ENCODE data around the gene ICE1. TPM values are rescaled to one million over a fixed set of nuclear protein-coding genes. Genes with fewer than 3 reads are reported as not detected.

The ICE1 gene
- total RNA-seq, 1 donor from 2014 or later, result 17.5 TPM

GRCh38 chr5:5494489-5495402, 72.3 kb downstream of the ICE1 start:
- no peak for TF ChIP-seq CTCF (IDR thresholded peaks at IDR 0.05; ENCODE audit: borderline replicate concordance)
- Histone ChIP-seq H3K36me3 (peaks cover 7% of the 10 kb centered on the region), H3K27ac (replicated peaks) (no peak overlapping the region), H3K4me3 (peak overlapping the region; percentile 56), H3K27me3 (ENCODE audit: low read depth) (peaks cover 5% of the 10 kb centered on the region), H3K4me1 (peaks cover 22% of the 10 kb centered on the region), H3K9me3 (replicated peaks) (no peaks in the 10 kb centered on the region)
- intact Hi-C loops (cut with micrococcal nuclease), result no loop called here
- peak; percentile 72 for DNase-seq

GRCh38 chr5:5497152-5497788, 74.8 kb downstream of the ICE1 start:
- H3K27me3 ChIP-seq (ENCODE audit: low read depth), result peaks cover 5% of the 10 kb centered on the region
- H3K9me3 ChIP-seq (replicated peaks), result no peaks in the 10 kb centered on the region
- no peaks in the 10 kb centered on the region for H3K36me3 ChIP-seq
- no peak overlapping the region for H3K27ac ChIP-seq (replicated peaks)
- DNase-seq, result peak; percentile 34
- no peak overlapping the region for H3K4me3 ChIP-seq
- TF ChIP-seq CTCF (IDR thresholded peaks at IDR 0.05; ENCODE audit: borderline replicate concordance), result peak; percentile 82
- H3K4me1 ChIP-seq, result peaks cover 22% of the 10 kb centered on the region
- intact Hi-C loops (cut with micrococcal nuclease), result no loop called here

DNA sequence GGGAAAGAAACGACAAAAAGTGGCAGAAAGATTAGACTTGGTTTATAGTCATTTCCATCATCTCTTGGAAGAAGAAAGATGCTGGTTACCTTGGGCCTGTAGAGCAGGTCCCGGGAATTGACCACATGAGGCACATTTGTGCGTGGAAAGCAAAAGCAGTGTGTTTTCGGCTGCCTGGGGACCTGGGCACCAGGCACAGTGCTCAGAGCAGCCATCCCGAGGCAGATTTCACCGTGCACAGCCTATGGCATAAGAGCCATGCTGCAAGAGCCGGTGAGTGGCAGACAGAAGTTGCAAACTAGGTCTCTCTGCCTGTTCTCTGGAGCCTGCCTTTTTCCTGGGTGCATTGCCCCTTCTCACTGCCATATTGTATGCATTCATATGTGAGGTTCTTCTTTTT, 77.0 kb downstream of the ICE1 start:
- Histone ChIP-seq H3K9me3 (replicated peaks) (peaks cover 12% of the 10 kb centered on the region), H3K36me3 (no peaks in the 10 kb centered on the region), H3K4me3 (no peak overlapping the region), H3K27ac (replicated peaks) (no peak overlapping the region), H3K27me3 (ENCODE audit: low read depth) (peaks cover 9% of the 10 kb centered on the region), H3K4me1 (peaks cover 11% of the 10 kb centered on the region)
- intact Hi-C loops (cut with micrococcal nuclease), result no loop called here
- no peak for TF ChIP-seq CTCF (IDR thresholded peaks at IDR 0.05; ENCODE audit: borderline replicate concordance)
- no peak for DNase-seq

- H3K36me3 ChIP-seq, result no peaks in the 10 kb centered on the region
- peaks cover 17% of the 10 kb centered on the region for H3K9me3 ChIP-seq (replicated peaks)
- H3K27ac ChIP-seq (replicated peaks), result no peak overlapping the region
- intact Hi-C loops (cut with micrococcal nuclease), result no loop called here
- no peaks in the 10 kb centered on the region for H3K4me1 ChIP-seq
- no peak overlapping the region for H3K4me3 ChIP-seq
- DNase-seq, result no peak
- TF ChIP-seq CTCF (IDR thresholded peaks at IDR 0.05; ENCODE audit: borderline replicate concordance), result no peak
- peaks cover 7% of the 10 kb centered on the region for H3K27me3 ChIP-seq (ENCODE audit: low read depth)
Observed at GRCh38 chr5:5504325-5504724, 81.8 kb downstream of the ICE1 start.

- no peak overlapping the region for H3K4me3 ChIP-seq
- H3K4me1 ChIP-seq, result no peaks in the 10 kb centered on the region
- peaks cover 17% of the 10 kb centered on the region for H3K9me3 ChIP-seq (replicated peaks)
- no peaks in the 10 kb centered on the region for H3K36me3 ChIP-seq
- no peak for DNase-seq
- intact Hi-C loops (cut with micrococcal nuclease), result no loop called here
- TF ChIP-seq CTCF (IDR thresholded peaks at IDR 0.05; ENCODE audit: borderline replicate concordance), result no peak
- H3K27me3 ChIP-seq (ENCODE audit: low read depth), result peaks cover 12% of the 10 kb centered on the region
- no peak overlapping the region for H3K27ac ChIP-seq (replicated peaks)
Observed at GRCh38 chr5:5505815-5506214, 83.3 kb downstream of the ICE1 start.
